ENCODE data around the gene LIN9.
"Not testable (repeated sequence)": the region's sequence is repeated elsewhere in the genome, so short reads cannot be mapped to it uniquely, and the experiment has no call there.

The LIN9 gene

DNA sequence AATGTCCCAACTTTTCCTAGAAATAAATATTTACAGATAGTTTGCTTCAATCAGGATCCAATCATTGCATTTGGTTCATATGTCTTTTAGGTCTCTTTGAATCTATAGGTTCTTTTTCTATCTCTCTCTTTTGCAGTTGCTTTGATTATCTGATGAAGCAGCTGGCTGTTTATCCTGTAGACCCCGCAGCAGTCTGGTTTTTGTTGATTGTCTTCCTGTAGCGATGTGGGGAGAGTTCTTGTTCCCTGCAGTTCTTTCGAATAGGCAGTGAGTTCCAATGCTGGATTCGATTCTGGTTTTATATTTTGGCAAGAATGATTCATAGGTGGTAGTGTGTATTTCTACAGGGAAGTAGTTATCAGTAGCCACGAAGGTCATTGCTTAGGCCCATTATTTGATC, 92.9 kb downstream of the LIN9 start:
- no peak overlapping the region for H3K4me3 ChIP-seq (ENCODE audit: low read depth, low read length)

DNA sequence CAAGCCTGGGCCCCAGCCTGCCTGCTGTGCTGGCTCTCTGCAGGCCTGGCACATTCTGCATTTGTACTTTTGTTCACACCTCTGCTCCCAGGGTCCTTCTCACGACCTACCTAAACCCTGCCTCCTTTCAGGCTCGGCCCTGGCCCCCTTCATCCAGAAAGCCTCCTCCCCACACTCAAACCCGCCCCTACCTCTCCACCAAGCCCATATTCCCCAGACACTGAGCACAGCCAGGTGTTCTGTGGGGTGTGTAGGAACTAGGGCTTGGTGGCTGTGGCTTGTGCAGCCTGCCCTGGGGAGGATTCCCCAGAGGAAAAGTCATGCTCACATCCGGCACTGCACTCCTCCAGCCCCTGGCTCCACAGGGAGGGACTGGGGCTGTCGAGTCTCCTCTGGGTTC, 93.7 kb downstream of the LIN9 start:
- no peak overlapping the region for H3K4me3 ChIP-seq (ENCODE audit: low read depth, low read length)

DNA sequence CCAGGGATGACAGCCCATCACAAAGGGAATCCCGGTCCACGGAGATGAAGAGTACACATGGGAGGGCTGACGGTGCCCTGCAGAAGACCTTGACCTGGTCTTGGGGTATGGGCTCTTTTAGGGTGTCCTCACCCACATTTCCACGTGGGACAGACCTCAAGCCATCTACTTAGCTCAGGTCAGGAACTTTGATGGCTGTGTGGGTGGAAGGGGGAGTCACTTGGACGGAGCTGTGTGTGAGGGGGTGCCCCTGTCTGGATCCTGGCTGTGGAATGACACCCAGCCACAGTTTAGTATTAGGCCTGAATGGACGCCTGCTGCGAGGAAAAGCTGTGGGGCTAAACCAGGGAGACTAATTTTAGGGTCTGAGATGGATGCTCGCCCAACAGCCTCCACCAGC, 96.4 kb downstream of the LIN9 start:
- no peak overlapping the region for H3K4me3 ChIP-seq (ENCODE audit: low read depth, low read length)

DNA sequence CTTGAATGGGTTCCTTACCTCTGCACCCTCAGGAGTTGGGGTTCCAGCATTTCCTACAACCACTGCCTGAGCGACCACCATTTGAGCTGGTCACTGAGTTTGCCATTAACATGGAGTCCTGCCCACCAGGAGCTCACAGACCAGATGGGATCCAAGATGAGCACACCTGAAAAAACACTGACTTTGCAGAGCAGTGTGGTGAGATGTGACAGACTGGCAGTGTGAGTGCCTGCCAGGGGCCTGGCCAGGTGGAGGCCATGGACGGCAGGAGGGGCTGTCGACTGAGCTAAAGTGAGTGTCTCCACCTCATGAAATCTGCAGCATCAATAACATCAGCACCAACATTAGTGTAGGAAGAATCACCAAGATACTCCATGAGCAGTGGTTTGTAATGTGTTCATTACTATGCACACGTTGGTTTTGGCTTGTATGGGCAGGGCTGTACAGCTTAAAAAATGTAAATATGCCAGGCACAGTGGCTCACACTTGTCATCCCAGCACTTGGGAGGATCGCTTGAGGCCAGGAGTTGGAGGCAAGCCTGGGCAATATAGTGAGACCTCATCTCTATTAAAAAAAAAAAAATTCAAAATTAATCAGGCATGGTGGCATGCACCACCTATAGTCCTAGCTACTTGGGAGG, 97.7 kb downstream of the LIN9 start:
- no peak overlapping the region for H3K4me3 ChIP-seq (ENCODE audit: low read depth, low read length)

DNA sequence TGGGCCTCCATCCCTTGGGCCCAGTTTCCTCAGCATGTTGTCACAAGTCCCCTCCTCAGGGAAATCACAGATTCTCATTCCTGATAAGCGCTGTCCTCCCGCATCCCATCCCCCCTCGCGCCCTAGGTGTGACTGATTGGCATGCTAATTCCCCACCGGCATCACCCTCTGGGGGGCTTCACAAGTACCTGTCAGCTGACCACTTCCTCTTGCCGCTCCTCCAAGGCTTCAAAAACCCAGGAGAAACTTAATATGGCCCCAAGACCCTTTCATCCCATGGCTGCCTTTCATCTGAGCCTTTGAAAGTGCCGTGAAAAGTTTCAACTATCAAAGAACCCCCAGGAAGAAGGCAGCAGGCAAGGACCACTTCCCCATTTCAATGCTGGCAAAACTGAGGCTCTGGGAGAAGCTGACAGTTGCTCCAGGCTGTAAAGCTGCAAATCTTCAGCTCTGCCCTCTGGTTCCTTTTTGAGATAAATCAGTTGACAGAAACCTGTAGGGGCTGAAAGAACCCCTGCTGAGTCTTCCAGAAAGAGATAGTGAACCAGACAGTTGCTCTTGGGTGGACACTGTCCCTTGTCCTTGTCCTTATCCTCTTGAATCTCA, 98.3 kb downstream of the LIN9 start:
- H3K4me3 ChIP-seq (ENCODE audit: low read depth, low read length): no peak overlapping the region

DNA sequence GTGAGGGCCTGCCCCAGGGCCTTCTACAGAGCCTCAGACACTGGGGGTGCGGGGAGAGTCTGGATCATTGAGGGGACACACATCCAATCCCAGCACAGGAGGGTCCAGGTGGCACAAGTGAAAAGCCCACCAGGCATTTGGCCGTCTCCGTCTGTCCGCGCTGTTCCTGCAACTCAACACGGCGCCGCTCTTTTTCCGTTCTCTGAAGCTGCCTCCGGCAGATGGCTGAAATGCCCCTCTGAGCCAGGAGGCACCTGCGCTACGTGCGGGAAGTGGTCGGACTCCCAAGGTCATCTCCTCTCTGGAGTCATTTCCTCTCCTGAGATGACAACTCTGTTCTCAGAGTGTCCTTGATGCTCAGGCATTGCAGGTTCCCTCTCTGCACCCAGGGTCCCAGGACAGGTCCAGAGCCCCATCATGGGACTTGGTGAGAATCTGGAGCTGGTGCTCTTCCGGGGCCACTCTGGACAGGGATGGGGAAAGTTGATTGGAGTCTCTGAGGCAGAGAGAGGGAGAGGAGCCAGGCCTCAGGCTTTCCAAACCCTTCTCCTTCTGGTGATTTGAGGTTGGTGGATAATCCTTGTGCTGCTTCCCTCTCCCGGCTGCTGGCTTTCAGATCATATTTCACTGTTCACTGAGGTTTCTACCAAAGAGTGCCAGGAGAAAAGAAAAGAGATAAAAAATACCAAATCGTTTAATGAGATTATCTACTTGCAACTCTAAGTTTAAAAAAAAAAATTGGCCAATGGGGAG, 99.5 kb downstream of the LIN9 start:
- no peak overlapping the region for H3K4me3 ChIP-seq (ENCODE audit: low read depth, low read length)

DNA sequence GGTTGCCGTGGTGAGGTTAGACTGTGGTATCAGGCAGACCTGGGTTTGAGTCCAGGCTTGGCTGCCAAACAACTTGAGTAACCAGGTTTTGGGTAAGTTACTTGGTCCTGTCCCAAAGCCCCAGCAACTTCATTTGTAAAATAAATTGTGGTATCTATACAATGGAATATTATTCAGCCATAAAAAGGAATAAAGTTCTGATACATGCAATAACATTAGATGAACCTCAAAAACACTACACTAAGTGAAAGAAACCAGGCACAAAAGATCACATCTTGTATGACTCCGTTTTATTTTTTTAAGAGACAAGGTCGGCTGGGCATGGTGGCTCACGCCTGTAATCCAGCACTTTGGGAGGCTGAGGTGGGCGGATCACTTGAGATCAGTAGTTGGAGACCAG, 101.9 kb downstream of the LIN9 start:
- no peak overlapping the region for H3K4me3 ChIP-seq (ENCODE audit: low read depth, low read length)

DNA sequence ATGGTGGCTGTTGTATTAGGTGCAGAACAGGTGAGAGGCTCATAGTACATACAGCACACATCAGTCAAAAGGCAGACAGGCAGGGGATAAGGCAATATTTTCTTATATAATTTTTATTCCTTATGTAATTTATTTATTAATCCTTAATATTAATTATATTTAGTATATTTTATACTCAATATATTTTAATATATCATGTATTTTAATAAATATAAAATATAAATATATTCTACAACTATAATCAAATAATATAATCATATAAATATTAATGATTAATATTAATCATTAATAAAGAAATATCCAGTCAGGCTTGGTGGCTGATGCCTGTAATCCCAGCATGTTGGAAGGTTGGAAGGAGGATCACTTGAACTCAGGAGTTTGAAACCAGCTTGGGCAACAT, 104.8 kb downstream of the LIN9 start:
- no peak overlapping the region for H3K4me3 ChIP-seq (ENCODE audit: low read depth, low read length)

DNA sequence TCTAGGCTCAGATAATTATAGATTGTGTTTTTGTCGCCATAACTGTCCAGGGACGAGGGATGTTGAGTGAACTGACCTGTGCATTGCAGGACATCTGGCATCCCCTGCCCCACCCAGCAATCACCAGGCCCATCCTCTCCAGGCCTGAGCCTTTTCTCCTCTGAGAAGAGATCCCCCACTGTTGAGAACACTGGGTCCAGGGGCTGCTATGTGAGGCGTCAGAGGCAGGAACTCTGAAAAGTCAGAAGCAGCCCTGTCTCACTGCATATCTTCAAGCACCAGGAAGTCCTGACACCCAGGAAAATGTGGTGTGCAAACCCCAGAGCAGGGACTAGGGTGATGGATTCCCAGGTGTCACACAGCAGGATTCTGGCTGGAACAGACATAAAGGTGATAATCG, 105.3 kb downstream of the LIN9 start:
- no peak overlapping the region for H3K4me3 ChIP-seq (ENCODE audit: low read depth, low read length)

DNA sequence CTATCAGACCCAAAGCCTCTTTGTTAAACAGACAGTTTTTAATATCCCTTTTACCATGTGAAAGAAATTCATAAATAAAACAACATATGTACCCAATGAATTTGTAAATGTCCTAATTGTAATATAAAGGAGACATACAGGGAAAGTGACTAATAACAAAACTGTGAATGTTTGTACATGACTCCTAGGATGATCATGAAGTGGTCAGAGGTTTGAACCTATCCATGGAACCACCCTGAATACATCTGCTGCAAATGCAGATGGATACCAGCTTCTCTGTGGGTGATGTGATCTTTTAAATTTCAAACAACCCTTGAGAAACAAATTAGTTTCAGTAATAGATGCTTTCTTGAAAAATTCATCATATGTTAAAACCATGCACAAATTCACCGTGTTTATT, 105.7 kb downstream of the LIN9 start:
- no peak overlapping the region for H3K4me3 ChIP-seq (ENCODE audit: low read depth, low read length)

DNA sequence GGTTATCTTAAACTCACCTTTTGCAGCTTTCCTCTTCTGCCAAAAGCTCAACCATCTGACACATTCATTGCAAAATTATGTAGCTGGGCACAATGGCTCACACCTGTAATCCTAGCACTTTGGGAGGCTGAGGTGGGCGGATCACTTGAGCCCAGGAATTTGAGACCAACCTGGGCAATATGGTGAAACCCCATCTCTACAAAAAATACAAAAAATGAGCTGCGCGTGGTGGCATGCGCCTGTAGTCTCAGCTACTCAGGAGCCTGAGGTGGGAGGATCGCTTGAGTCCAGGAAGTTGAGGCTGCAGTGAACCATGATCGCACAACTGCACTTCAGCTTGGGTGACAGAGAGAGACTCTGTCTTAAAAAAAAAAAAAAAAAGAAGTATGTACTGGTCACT, 106.3 kb downstream of the LIN9 start:
- not testable (repeated sequence) for H3K4me3 ChIP-seq (ENCODE audit: low read depth, low read length)

DNA sequence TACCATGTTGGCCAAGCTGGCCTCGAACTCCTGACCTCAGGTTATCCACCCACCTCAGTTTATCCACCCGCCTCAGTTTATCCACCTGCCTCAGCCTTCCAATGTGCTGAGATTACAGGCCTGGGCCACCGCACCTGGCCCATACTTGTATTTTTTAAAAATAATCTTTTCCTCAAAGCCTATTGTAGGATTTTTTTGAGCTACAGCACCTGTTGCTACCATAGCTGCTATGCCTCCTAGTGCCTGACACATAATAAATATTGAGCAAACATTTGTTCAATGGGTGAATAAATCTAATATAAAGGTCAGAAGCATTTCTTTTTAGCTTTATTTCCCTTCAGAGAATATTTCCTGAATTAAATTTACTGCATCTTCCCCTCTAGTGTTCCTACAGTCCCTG, 106.7 kb downstream of the LIN9 start:
- no peak overlapping the region for H3K4me3 ChIP-seq (ENCODE audit: low read depth, low read length)

DNA sequence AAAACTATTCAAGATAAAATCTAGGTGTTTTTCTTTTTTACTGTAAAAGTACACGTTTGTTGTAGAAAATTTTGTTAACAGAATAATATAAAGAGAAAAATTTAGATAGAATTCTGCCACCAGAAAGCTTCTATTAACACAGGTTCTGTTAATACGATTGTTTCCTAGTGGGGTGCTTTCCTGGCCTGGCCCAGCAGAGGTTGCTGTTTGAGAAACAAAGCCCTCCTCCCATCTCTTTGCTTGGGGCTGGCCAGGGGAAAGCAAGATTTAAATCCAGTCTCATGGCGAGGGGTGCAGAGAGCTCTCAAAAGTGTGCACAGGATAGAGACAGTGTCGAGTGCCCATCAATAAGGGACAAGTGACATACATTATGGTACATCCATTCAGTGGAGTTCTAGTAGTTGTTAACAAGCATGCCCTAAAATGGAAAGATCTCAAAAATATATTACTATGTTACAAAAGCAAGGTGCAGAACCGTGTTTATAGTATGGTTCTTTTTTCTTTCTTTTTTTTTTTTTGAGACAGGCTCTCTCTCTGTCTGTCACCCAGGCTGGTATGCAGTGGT, 107.9 kb downstream of the LIN9 start:
- H3K4me3 ChIP-seq (ENCODE audit: low read depth, low read length): no peak overlapping the region

DNA sequence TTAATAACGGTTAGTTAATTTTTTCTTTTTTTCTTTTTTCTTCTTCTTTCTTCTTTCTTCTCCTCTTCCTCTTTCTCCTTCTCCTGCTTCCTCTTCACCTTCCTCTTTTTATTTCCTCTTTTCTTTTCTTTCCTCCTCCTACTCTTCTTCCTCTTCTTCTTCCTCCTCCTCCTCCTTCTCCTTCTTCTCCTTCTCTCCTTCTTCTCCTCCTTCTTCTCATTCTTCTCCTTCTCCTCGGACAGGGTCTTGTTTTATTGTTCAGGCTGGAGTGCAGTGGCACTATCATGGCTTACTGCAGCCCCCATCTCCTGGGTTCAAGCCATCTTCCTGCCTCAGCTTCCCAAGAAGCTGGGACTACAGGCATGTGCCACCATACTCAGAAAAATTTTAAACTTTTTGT, 109.0 kb downstream of the LIN9 start:
- H3K4me3 ChIP-seq (ENCODE audit: low read depth, low read length): no peak overlapping the region

DNA sequence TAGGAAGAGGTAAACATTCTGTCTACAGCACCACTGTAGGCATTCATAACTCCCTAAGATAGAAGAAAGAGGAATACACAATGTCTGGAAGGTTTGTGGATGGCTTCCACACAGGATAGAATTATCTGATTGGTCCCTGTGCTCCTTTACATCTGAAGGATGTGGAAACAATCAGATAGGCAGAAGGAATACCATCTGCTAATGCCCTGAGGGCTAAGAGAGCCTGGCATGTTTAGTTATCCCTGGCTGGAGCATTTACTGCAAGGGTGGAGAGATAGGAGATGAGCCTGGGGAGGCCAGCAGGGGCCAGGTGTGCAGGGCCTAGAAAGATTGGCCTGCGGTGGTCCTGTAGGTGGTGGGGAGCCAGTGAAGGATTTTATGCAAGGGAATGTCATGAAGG, 113.8 kb downstream of the LIN9 start:
- H3K4me3 ChIP-seq (ENCODE audit: low read depth, low read length): no peak overlapping the region

DNA sequence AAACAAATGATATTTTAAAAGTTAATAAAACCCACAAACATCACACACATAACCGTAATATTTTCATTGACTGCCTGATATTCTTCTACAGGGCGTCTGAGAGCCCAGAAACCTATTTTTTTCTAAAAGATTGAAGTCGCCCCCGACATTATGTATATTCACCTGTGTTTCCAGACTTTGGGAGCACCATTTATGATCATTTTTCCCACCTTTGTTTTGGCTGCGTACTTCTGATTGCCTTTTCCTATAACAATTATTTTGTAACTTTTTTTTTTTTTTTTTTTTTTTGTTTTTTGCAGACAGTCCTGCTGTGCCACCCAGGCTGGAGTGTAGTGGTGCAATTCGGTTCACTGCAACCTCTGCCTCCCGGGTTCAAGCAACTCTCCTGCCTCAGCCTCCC, 121.6 kb downstream of the LIN9 start:
- peak overlapping the region; percentile 81 for H3K4me3 ChIP-seq (ENCODE audit: low read depth, low read length)

DNA sequence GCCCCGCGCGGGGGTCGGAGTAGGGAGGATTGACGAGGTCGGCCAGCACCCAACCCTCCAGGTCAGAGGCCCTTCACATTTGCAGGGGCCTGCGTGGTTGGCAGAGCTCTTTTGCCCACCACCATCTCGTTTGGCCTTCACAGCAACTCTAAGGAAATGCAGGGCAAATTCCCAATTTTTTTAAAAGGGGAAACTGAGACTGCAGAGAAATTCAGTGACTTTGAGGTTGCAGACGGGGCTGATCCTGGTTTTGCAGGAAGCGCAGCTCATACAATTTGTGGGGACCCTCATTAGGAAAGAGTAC, 122.0 kb downstream of the LIN9 start:
- H3K4me3 ChIP-seq (ENCODE audit: low read depth, low read length): peak overlapping the region; percentile 81

DNA sequence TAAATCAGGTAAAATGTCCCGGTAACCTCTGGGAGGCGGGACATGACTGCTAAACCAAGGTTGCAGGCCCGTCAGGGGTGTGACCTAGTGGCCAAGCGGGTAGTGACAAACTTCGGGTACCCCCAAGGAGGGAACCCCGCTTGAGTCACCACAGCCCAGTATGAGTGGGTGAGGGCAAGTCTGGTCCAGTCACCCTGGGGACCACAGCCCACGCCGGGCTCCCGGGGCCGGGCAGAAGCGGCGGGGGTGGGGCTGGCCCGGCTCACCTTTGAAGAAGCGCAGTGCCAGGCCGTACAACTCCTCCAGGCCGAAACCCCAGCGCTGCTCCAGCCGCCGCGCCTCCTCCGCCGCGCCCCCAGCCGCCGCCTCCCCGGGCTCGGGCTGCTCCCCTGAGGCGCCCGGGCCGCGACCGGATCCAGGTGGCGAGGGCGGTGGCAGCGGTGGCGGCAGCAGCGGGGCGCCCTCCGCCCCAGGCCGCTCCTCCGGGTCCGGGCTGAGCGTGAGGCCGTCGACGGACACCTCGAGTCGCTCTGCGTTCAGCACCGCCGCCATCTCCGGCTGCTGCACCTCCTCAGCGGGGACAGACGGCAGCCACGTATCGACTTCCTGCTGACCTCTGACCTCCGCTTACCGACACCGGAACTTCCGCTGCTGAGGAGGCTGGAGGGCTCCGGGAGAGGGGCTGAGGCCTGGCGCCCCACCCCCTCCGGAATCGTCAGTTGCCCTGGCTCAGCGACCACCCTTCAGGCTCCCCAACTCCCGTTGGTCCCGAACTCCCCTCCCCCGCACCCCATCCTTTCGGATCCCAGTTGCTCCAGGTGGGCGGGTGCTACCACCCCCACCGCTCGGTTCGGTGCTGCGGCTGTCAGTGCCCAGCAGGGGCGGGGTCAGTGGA, 122.6 kb downstream of the LIN9 start, which contains the start of gene ACBD3:
TSS of gene ACBD3 (minus strand) at position 618 of the 895 bp plus-strand sequence. CDS start at position 552, 66 bp downstream.
- peak within 1 kb of the TSS; percentile 81 for H3K4me3 ChIP-seq (ENCODE audit: low read depth, low read length)

DNA sequence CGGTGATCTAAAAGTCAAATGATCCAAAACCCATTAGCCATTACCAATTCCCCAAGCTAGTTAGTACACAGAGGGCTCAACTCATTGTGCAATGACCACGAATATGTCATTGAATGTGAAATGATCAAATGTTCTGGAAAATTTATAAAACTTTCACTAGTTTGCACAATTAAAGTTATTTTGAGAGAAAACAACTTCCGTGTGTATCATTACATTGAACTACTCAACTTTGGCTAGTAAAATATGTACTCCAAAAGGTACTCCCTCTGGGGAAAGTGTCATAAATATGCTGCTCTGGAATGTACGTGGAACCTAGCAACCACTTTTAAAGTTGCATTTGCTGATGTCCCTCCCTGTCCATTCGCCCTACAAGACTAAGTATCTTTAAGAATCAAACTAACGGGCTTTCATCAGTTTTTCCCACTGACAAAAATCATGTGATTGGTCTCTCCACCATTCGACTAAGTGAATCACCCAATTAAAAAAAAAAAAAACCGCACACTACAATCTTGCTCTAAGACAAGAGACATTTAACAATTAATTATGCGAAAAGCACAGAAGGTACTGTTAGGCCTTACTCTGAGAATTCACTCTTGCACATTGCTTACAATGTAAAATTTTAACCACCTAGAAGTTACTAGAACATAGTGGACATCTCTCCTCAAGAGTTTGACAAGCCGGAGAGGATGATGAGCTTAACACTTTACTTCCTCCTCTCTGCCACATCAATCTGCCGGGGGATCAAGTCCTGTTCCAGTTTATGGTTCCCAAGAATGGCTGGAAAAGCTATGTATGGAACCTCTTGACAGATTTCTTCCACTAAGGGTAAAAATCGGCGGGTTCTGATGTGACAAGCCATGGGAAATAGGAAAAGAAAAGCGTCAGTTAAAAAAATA, 123.6 kb downstream of the LIN9 start:
- H3K4me3 ChIP-seq (ENCODE audit: low read depth, low read length): peak overlapping the region; percentile 81
